HG03108 (cell line): ENCODE data around the gene ENOX1.

Source experiments
- ATAC-seq: cut with Tn5 transposase; IDR thresholded peaks from one replicate; pipeline ENCODE4 v1.9.1; 2021; ENCODE audit warnings: moderate library complexity; ENCODE audit not compliant: unreplicated experiment

The ENOX1 gene

DNA sequence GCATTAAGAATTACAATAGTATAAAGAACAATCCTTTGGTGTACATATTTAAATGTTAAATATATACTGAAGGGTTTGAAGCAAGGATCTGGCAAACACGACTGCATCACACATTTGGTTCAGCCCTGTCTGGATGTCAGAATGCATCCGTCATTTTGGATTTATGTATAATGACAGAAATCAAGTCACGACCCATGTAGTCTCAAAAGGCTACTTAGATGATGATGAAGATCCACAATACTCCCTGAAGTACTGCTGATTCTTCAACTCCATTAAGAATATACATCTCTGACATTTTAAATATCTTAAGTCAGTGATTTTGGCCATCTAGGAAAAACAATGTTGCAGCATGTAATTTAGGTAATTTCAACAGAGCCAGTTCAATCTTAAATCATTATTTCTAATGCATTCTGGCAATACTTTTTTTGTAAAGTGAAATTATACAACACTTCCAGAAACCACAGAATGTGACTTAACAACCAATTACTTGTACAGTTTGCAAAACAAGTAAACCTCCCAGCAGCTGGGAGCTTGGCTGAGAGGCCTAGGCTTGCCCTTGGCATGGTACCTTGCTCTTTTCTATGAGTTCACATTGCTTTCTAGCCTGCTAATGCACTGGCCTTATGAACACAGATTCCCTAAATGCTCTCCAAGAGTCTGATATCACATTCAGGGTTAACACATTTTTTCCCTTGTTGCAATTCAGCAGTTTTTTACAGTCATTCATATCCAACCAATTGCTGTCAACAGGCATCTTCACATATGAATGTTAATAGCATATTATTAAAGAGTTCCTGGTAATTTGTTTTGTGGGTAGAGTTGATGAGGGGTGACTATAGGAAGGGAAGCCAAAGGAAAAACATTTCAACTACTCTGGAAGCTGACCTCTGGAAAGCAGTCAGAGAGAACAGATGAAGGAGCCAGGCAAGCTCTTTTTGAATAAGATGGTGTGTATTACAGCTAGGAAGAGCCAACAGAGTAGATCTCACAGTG lies 175.2 kb downstream of the ENOX1 start:
- ATAC-seq: no peak

DNA sequence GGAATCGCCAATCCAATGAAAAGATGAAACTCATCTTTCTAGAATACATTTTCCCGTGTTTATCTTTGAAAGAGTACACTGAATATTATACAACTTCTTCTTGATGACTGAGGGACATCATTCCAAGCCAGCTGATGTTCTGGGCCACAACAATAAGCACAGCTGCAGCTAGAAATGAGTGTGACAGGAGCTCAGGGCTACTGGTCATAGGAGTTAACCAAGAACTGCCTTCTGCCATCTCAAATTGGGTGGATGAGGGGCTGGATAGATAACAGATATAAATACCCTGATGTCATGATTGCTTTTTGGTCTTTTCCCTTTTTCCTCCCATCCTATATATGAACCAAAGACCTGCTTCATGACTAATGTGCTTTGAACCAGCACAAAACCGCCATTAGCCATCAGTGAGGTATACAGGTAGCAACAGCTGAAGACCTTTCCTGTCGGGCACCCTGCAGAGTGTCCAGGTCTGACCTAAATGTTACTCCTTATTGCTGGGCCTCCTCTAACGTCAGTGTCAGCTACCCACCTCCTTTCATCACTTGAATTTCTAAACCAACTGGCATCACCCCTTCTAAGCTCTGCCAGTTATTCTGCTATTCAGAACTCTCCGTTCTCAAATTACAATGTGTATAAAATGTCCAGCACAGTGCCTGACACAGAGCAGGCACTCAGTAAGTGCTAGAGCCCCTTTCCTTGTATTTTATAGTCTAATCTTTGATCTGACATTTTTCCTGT lies 178.2 kb downstream of the ENOX1 start:
- no peak for ATAC-seq

DNA sequence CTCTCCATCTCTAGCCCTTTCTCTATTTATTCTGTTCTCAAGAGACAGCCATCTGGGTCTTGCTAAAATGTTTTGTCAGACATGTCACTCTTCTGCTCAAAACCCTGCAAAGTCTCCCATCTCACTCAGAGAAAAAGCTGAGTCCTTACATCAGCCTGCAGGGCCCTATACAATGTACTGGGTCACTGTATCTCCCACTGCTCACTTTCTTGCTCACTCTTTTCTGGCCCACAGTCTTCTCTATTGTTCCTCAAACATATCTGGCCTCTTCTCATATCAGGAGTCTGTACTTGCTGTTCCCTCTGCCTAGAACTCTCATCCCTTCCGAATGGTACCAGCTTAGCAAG lies 189.2 kb downstream of the ENOX1 start:
- no peak for ATAC-seq

DNA sequence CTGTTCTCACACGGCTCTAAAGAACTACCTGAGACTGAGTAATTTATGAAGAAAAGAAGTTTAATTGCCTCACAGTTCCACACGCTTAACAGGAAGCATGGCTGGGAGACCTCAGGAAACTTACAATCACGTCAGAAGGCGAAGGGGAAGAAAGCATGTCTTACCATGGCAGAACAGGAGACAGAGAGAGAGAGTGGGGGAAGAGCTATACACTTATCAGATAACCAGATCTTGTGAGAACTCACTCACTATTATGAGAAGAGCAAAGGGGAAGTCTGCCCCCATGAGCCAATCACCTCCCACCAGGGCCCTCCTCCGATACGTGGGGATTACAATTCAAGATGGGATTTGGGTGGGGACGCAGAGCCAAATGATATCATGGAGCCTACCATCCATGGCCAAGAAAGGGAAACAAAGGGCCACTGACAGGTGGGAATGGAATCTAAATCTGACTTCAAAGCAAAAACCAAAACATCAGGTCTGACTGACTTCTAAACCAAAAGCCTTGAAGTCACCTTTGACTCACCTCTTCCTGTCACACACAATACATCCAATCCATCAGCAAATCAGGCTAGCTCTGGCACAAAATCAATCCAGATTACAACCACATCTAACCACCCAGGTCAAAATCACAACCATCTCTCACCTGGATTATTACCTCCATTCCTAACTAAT lies 189.7 kb downstream of the ENOX1 start:
- ATAC-seq: no peak

DNA sequence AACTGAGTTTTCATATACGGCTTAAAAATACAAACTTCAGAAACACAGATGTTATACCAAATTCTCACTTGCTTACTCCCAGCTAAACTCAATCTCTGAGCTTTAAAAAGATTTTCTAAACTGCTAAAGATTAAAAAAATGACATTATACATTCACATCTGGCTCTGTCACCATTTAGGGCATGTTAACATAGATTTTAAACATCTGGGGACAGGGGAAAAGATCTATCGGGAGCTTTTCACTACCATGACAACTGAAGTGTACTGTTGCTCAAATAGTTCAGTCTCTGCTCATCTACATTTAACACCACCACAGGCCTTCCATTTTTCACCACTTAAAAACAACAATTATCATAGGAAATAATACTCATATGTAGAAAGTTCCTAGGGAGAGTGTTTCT lies 190.8 kb downstream of the ENOX1 start:
- no peak for ATAC-seq

DNA sequence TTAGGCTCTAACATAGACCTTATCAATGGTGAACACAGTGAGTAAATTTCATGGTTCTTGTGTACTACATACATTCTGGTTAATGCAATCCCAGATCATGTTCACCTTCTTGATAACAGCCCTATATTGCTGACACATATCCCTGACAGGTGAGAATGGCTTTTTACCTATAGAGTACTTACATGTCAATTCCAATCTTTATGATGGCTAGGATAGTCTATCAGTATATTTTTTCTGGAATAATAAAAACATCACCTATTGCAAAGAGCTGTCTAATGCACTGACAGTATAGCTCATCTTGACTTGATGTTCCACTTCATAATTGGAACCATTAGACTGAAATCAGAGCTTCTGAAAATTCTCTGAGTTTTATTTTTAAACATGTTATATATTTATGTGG lies 199.4 kb downstream of the ENOX1 start:
- no peak for ATAC-seq

DNA sequence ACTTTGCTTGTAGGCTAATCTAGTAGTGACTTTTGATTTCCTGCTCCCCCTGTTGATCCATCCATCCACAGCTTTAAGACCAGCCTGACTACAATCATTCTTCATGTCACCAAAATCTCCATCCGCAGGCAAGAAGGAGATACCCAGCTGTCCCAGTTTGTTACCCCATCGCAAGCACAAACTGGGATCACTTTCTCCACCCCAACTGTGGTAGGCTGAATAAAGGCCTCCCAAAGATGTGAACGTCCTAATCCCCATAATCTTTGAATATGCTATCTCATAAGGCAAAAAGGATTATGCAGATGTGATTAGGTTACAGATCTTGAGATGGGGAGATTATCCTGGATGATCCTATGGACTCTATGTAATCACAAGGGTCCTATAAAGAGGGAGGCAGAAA lies 202.0 kb downstream of the ENOX1 start:
- no peak for ATAC-seq

DNA sequence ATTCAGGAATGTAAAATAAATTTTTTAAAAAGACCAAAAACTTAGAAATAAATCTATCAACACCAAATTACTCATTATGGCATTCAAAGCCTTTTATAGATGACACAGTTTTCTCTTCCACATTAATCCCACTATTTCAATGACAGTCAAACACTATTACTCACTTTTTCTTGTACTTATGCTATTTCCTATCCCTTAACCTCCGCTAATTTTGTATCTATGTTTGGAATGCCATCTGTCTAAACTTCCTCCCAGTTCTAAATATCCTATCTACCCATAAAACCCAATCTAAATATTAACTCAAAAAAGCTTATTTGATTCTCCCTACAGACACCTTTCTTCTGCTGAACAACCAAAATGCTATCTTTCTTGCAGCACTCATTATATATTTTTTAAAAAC lies 203.5 kb downstream of the ENOX1 start:
- ATAC-seq: no peak

DNA sequence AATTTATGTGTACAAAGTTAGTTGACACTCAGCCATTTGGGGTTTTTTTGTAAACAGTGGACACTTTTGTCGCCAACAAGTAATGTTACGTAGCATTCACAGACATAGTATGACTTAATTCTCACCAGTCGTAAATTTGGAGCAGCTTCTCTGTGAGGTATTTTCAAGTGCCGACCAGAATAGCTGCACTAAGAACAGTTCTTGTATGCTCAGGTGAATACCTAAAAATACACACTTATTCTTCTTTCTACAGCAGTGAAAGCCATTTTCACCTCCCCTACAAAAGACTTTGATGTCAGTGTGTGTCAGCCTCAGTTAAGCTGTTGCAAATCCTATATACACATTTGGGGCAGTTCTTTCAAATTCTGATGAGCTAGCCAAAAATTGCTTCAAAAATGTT lies 206.5 kb downstream of the ENOX1 start:
- ATAC-seq: no peak

DNA sequence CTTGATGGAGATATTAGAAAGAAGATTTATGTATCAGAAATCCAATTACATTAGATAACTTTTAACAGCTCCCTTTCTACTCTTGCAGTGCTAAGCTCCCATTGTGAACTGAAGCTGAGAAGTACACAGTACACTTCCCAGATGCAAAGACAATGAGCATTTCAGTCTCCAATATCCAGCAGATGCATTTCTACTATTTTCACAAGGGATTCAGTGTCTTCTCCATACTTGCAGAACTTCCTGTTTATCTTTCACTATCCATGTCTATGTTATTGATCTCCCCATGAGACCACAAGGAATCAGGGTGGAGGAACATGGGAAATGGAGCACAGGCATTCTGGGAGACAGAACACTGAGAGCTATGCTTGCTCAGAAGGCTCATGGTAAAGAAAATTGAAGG lies 207.5 kb downstream of the ENOX1 start:
- ATAC-seq: no peak

DNA sequence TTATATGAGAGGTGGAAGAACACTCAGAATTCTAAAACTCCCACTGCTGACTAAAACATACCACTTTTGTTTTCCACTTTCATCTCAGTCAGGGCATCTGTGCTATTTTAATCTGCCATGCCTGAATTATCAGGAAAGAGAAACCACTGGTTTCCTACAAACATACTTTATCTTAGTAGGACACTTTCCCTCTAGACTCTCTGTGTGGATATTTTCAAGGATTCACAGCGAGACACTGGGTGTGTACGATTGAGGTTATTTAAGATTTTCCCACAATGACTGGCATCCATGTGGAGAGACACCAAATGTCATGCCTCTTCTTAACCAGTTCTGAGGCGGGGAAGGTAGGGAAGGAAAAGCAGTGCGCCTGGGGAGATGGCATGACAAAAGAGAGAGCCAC lies 212.2 kb downstream of the ENOX1 start:
- no peak for ATAC-seq

DNA sequence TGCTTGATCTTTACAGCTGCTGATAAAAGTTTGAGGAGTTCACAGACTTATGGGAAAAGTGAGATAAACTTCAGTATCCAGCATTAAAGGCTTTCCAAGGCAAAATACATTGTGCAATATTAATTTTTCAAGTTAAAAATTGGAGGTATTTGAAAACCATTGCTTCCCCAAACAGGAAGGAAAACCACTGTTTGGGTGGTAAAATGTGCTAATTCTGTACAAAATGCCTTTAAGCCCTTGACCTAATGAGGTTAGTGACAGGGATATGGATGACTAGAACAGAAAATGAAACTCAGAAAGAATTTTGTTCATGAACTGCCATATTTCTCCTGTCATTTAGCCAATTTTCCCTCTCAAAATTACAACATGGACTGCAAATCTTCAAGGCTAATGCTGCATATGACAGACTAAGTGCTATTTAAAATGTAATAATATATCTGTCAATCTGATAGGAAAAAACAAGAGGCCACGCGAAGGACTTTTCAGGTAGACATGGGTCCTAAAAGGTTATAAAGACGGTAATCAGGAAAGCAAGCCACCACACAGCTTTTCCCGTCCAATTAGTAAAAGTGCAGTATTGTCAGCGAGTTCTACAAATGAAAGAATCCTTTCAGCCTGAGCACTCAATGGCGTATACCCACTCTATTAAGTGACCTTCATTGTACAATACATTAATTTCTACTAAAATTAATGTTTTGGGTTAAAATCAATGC lies 212.8 kb downstream of the ENOX1 start:
- ATAC-seq: no peak

DNA sequence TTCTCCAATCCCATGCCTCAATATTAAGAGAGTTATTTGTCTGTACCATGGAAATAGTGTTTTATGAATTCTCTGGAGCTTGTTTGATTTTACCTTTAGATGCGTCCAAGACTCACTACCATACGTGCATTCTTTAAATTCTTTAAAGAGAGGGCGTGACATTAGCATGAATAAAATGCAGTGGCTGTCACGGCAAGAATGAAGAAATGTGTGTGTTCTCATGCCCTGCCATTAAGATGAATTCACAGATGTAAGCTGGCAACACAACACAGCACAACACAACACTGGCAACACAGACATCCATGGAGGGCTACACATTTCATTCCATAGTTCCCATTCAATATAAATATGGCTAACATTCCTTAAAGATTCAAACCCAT lies 213.4 kb downstream of the ENOX1 start:
- ATAC-seq: no peak

DNA sequence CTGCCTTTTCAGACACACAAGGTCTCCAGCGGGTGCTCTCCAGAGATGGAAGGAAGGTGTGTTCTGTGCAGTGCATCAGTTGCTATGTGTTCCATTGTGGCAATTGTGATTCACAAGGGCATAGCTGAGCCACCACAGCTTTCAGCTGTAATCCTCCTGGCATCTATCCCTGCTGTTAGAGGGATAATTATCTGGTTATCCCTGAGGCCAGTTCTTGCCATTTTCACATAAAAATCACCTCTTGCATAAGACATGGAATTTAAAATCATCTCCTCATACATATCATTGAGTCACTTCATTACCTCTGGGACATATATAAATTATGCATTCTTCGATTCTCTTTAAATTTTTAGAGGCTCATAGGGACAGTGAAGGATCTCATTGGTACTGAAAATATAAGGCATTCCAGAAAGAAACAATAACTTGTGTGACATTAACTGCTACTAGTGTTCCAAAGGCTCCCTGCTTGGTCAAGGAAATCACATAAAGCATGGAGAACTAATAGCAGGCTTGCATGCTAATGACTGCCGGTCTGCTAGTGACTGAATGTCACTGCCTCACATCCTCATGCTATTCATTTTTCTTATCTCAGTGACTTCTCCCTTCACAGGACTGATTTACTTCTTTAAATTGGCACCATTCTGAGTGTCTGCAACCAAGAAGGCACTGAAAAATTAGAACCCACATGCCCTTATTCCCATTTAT lies 214.0 kb downstream of the ENOX1 start:
- no peak for ATAC-seq

DNA sequence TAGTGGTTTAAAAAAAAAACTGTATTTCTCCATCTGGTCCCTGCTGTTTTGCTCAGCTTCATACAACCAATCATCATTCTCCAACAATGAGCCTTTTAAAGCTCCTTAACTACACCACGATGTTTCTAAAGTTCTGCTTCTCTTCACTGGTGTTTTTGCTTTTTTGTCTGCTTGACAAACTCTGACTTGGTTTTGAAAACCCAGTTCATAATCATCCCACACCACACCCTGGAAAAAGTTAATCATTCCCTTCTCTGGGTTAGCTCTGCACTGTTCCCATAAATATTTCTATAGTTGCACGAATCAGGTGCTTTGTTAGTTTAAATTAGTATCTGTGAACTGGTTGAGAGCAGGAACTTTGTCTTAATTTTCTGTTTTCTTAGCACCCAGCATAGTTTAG lies 217.1 kb downstream of the ENOX1 start:
- ATAC-seq: no peak

DNA sequence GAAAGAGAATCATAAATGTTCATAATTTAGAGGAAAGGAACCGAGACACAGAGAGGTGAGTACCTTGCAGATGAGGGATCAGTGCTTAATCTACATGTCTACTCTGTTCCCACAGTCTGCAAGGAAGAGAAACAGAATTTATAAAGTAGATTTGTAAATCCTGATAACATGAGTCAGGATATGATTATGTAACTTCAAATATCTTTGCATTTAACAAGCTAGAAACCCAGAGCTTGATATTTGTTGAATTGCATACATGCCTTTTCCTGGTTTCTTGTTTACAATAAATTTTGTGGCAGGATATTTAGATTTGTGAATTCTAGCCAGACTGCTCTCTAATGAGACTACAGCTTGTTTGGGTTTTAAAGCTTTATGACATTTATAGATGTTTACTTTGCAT lies 219.2 kb downstream of the ENOX1 start:
- no peak for ATAC-seq

DNA sequence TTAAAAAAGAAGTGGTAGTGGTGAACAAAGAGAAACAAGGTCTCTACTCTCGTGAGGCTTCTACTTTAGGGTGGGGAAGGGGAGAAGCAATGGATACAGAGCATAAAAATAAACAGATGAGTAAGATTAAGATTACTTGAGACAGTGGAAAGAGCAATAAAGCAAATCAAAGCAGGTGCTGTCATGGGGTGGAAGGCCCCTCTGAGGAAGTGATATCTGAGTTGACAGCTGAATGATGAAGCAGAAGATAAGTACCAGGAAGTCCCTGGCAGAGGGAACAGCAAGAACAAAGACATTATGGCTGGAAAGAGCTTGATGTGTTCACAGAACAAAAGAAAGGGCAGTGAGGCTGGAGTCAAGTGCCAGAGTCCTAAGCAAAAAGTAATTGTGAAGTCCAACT lies 221.8 kb downstream of the ENOX1 start:
- ATAC-seq: no peak

DNA sequence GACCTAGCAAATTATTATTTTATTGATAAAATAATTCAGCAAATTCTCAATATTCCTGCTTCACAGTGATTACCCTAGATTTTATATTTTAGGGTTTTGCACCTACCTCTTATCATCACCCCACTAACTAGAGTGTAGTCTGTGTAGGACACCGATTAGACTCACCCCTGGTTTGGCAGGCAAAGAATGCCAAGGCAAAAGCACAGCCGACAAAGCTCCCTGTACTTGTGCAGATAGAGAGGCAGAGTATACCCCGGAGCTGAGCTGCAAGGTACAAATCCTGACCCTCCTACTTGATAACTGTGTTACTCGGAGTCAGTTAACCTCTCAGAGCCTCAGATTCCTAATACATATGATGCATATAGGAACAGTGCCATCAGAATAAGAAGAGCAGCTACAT lies 225.7 kb downstream of the ENOX1 start:
- no peak for ATAC-seq

DNA sequence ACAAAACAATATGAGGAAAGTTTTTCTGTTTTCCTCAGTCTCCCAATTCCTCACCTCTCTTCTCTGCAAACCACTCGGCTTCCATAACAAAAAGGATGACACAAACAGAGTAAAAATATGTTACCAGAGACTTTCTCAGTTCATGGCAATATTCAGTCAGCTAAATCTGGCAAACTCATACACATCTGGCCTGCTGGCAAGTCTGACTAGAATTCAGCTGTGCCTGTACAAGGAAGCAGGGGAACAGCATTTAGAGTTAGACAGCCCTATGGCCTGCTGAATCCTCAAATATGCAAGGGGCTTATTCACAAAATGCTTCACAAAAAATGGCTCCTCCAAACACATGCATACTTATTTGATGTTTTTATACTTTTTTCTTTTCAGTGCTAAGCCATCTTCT lies 227.8 kb downstream of the ENOX1 start:
- ATAC-seq: no peak

DNA sequence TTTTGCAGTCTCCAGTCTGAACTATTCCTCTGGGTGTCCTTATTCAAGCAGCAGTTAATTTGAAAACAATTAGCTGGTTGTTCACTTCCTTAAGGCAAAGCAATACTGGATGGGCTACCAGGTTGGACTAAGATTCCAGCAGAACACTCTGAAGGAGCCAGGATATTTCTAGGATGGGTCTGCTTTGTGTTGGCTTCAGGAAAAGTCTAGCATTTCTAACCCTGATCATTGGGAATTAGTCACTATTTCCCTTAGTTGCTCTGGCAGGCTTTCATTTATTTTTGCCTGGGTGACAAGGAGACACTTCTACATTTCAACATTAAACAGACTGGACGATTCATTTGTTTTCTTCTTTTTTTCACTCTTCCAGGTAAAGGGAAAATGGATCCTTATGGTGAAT lies 228.4 kb downstream of the ENOX1 start:
- ATAC-seq: no peak

DNA sequence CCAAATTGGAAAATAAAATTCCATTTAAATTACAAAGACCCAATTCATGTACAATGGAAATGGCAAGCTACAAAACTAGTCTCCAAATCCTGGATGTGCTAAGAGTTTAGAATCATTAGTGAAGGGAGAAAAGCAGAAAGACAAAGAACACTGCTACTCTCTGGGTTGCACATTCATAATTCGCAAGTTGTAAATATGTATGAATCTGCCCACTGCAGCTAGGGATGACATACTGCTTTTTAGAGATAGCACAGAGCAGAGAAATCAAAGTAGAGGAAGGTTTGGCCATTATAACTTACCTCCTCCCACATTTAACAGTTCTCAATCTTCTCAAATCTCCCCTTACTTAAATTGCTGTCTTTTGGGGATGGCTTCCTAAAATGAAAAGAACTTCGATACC lies 231.1 kb downstream of the ENOX1 start:
- no peak for ATAC-seq
